GM18499 (cell line): ENCODE results near the gene GLDC.
"Not testable (repeated sequence)": the region's sequence is repeated elsewhere in the genome, so short reads cannot be mapped to it uniquely, and the experiment has no call there.

Experiments
- ATAC-seq: cut with Tn5 transposase; IDR thresholded peaks from one replicate; pipeline ENCODE4 v1.9.1; 2021; ENCODE audit warnings: moderate number of reproducible peaks; ENCODE audit not compliant: insufficient read depth, unreplicated experiment

Gene GLDC

GRCh38 chr9:6645355-6646292 is at the start of gene GLDC:
Gene GLDC, minus strand, starts transcription at chr9:6645729. Its CDS starts 230 bp downstream, at chr9:6645499.
- ATAC-seq = peak; percentile 66

- no peak for ATAC-seq
These were observed 47.4 kb upstream of the GLDC start for GRCh38 chr9:6692881-6693361.

GRCh38 chr9:6692433-6692832 is 46.9 kb upstream of the GLDC start:
- no peak for ATAC-seq

- ATAC-seq = not testable (repeated sequence)
These were observed 45.1 kb upstream of the GLDC start for GRCh38 chr9:6690675-6691070.

- no peak for ATAC-seq
These were observed 44.6 kb upstream of the GLDC start for GRCh38 chr9:6689893-6690674.

- ATAC-seq = no peak
These were observed 41.7 kb upstream of the GLDC start for GRCh38 chr9:6687180-6687579.

GRCh38 chr9:6686396-6686795 is 40.9 kb upstream of the GLDC start:
- no peak for ATAC-seq

- no peak for ATAC-seq
These were observed 36.5 kb upstream of the GLDC start for GRCh38 chr9:6681957-6682501.

GRCh38 chr9:6681147-6681956 is 35.8 kb upstream of the GLDC start:
- ATAC-seq = peak; percentile 41

GRCh38 chr9:6680797-6681146 is 35.2 kb upstream of the GLDC start:
- ATAC-seq = peak; percentile 4

GRCh38 chr9:6677803-6678202 is 32.3 kb upstream of the GLDC start:
- no peak for ATAC-seq

- no peak for ATAC-seq
These were observed 30.9 kb upstream of the GLDC start for GRCh38 chr9:6676254-6676921.

- ATAC-seq = no peak
These were observed 29.7 kb upstream of the GLDC start for GRCh38 chr9:6675268-6675667.

GRCh38 chr9:6673326-6674025 is 27.9 kb upstream of the GLDC start:
- no peak for ATAC-seq

GRCh38 chr9:6672118-6672517 is 26.6 kb upstream of the GLDC start:
- ATAC-seq = no peak

GRCh38 chr9:6671416-6671815 is 25.9 kb upstream of the GLDC start:
- ATAC-seq = no peak

GRCh38 chr9:6669881-6670280 is 24.4 kb upstream of the GLDC start:
- no peak for ATAC-seq

- no peak for ATAC-seq
These were observed 22.2 kb upstream of the GLDC start for GRCh38 chr9:6667633-6668280.

GRCh38 chr9:6667080-6667479 is 21.6 kb upstream of the GLDC start:
- no peak for ATAC-seq
